Suprapubic skin (tissue), 4 donors: ENCODE results near the gene SPECC1. TPM values are rescaled to one million over a fixed set of nuclear protein-coding genes. Genes with fewer than 3 reads are reported as not detected.
A peak's percentile ranks its signal among the peaks of the same experiment; 100 is the strongest.
"Not testable (repeated sequence)": the region's sequence is repeated elsewhere in the genome, so short reads cannot be mapped to it uniquely, and the experiment has no call there.

ENCODE experiments used
- DNase-seq, 2 donors: peaks; one replicate each; pipeline ENCODE4 v3.0.0-alpha.2; 2019; ENCODE audit warnings: low spot score in 2 of 2
- H3K27ac ChIP-seq: fragments of 200-600 bp; sonication (generic); one replicate; pipeline ENCODE4 v1.5.1; 2019
- H3K27me3 ChIP-seq: fragments of 200-600 bp; sonication (generic); one replicate; pipeline ENCODE4 v1.5.1; 2019
- H3K36me3 ChIP-seq: fragments of 200-600 bp; sonication (generic); one replicate; pipeline ENCODE4 v1.5.1; 2019
- H3K4me1 ChIP-seq: fragments of 200-600 bp; sonication (generic); one replicate; pipeline ENCODE4 v1.5.1; 2019
- H3K4me3 ChIP-seq: fragments of 200-600 bp; sonication (generic); one replicate; pipeline ENCODE4 v1.5.1; 2019; ENCODE audit warnings: mild to moderate bottlenecking
- H3K9me3 ChIP-seq: fragments of 200-600 bp; sonication (generic); one replicate; pipeline ENCODE4 v1.5.1; 2019
- CTCF ChIP-seq, 2 donors: fragments of 200-600 bp in 1 of 2; fragments of 450-650 bp in 1 of 2; sonication (generic) in 1 of 2; IDR thresholded peaks; one replicate each; pipeline ENCODE4 v1.5.1; 2016 to 2019; ENCODE audit warnings: antibody characterized with exemption in 2 of 2, mild to moderate bottlenecking in 1 of 2, moderate library complexity in 1 of 2
- EP300 ChIP-seq: sonication (generic); formaldehyde crosslinking; IDR thresholded peaks from one replicate; pipeline ENCODE4 v1.6.1; 2017; ENCODE audit warnings: antibody characterized with exemption
- POLR2A ChIP-seq, 2 donors: fragments of 450-650 bp; IDR thresholded peaks; one replicate each; pipeline ENCODE4 v1.6.1; 2017; ENCODE audit warnings: antibody characterized with exemption in 2 of 2, mild to moderate bottlenecking in 2 of 2, moderate library complexity in 2 of 2
- POLR2AphosphoS5 ChIP-seq, 3 donors: sonication (generic); formaldehyde crosslinking; IDR thresholded peaks; one replicate each; pipeline ENCODE4 v1.6.1; 2017; ENCODE audit warnings: antibody characterized with exemption in 3 of 3
- WGBS: methylation state at CpG from one replicate; pipeline ENCODE4 v1.1.5; 2018; 5-methylcytosine and 5-hydroxymethylcytosine counted together
- total RNA-seq, 4 donors: library from RNA; depleted of rRNA; stranded (reverse); fragments of >200 nt; gene quantifications; one replicate each; pipeline ENCODE4 v1.1.0, GENCODE V29; 2016

SPECC1 gene
- total RNA-seq, 4 donors from 2014 or later: 12.2 to 18.1 (median 16.4) TPM

DNA sequence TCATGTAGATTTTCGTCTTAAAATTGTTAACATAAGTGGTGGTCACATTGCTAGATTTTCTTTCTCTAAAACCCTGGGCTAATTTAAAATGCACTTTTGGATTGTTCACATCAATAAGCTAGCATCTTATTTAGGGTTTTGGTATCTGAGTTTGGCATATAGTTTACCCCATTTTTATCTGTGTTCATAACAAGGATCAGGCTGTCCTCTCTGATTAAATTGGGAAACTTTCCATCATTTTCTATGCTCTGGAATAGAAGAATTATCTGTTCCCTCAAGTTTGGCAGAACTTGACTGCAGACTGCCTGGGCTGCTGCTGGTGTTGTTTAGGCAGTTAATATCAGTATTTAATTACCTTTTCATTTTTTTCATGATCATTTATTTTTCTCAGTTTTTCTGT is 1.8 kb downstream of the SPECC1 start:
- no peak for DNase-seq
- Histone ChIP-seq H3K4me3 (peak overlapping the region; percentile 78), H3K36me3 (no peaks in the 10 kb centered on the region), H3K4me1 (peaks cover 16% of the 10 kb centered on the region), H3K27me3 (peaks cover 4% of the 10 kb centered on the region), H3K27ac (no peak overlapping the region), H3K9me3 (no peaks in the 10 kb centered on the region)
- TF ChIP-seq POLR2A (IDR thresholded peaks at IDR 0.05) (no peak), POLR2AphosphoS5 (IDR thresholded peaks at IDR 0.05) (no peak), EP300 (no peak)
- WGBS: 69% methylated on average over 1 of the region's 1 CpG

- peaks cover 4% of the 10 kb centered on the region for H3K27me3 ChIP-seq
- no peak overlapping the region for H3K4me3 ChIP-seq
These were observed 2.9 kb downstream of the SPECC1 start for GRCh38 chr17:20012017-20012536.

GRCh38 chr17:20016475-20016992 is 7.4 kb downstream of the SPECC1 start:
- not testable (repeated sequence) for H3K27me3 ChIP-seq, H3K4me1 ChIP-seq, H3K9me3 ChIP-seq, H3K27ac ChIP-seq, DNase-seq, H3K4me3 ChIP-seq, H3K36me3 ChIP-seq
- WGBS: 94% methylated on average over 9 of the region's 32 CpGs

More at GRCh38 chr17:20012017-20012536, 2.9 kb downstream of the SPECC1 start:
- H3K9me3 ChIP-seq: no peaks in the 10 kb centered on the region
- peaks cover 16% of the 10 kb centered on the region for H3K4me1 ChIP-seq
- no peak for TF ChIP-seq CTCF (IDR thresholded peaks at IDR 0.05)
- TF ChIP-seq EP300: no peak
- no peak for TF ChIP-seq POLR2AphosphoS5 (IDR thresholded peaks at IDR 0.05)
- no peak for TF ChIP-seq POLR2A (IDR thresholded peaks at IDR 0.05)
- WGBS: 86% methylated on average over 2 of the region's 2 CpGs
- no peak for DNase-seq
- no peaks in the 10 kb centered on the region for H3K36me3 ChIP-seq
- no peak overlapping the region for H3K27ac ChIP-seq

DNA sequence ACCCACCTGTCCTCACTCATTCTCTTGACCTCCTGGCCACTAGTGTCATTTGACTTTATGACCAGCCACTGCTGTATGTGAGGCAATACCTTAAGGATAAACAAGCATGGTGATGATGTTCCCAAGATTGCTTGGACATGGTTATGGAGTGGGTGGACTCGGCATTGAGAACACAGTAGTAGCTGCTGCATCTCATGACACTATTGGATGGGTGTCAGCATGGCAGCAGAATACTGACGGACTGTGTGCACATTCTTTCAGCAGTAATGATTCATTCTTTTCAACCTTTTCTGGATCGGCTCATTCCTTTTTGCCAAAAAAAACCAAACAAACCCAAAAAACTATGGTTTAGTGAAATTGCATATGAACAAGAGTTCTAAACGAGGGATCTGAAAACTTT is 13.5 kb downstream of the SPECC1 start:
- TF ChIP-seq CTCF (IDR thresholded peaks at IDR 0.05) (no peak), POLR2AphosphoS5 (IDR thresholded peaks at IDR 0.05) (peak in 1 of 3 donors; percentile 32)
- 74% methylated on average over 4 of the region's 4 CpGs for WGBS
- Histone ChIP-seq H3K9me3 (no peaks in the 10 kb centered on the region), H3K27ac (no peak overlapping the region), H3K27me3 (no peaks in the 10 kb centered on the region), H3K4me3 (no peak overlapping the region), H3K4me1 (no peaks in the 10 kb centered on the region), H3K36me3 (no peaks in the 10 kb centered on the region)
- no peak for DNase-seq

- Histone ChIP-seq H3K36me3 (no peaks in the 10 kb centered on the region), H3K9me3 (no peaks in the 10 kb centered on the region), H3K27me3 (no peaks in the 10 kb centered on the region), H3K27ac (no peak overlapping the region), H3K4me3 (no peak overlapping the region), H3K4me1 (no peaks in the 10 kb centered on the region)
- TF ChIP-seq CTCF (IDR thresholded peaks at IDR 0.05): no peak
- no peak for TF ChIP-seq EP300
- no peak for TF ChIP-seq POLR2A (IDR thresholded peaks at IDR 0.05)
- TF ChIP-seq POLR2AphosphoS5 (IDR thresholded peaks at IDR 0.05): no peak
- no peak for DNase-seq
These were observed 17.8 kb downstream of the SPECC1 start for GRCh38 chr17:20026960-20027359.

DNA sequence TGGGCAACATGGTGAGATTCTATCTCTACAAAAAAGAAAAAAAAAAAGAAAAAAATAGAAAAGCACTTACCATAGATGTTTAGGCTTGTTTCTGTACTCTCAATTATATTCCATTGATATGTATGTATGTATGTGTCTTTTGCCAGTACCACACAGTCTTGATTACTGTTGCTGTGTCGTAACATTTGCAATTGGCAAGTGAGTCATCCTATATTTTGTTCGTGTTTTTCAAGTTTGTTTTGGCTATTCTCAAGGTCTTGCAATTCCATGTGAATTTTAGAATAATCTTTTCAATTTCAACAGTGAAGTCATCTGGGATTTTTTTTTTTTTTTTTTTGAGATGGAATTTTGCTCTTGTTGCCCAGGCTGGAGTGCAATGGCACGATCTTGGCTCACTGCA is 19.3 kb downstream of the SPECC1 start:
- H3K27ac ChIP-seq: no peak overlapping the region
- no peaks in the 10 kb centered on the region for H3K9me3 ChIP-seq
- TF ChIP-seq EP300 (no peak), CTCF (IDR thresholded peaks at IDR 0.05) (no peak), POLR2AphosphoS5 (IDR thresholded peaks at IDR 0.05) (no peak), POLR2A (IDR thresholded peaks at IDR 0.05) (no peak)
- 60% methylated on average over 3 of the region's 3 CpGs for WGBS
- no peaks in the 10 kb centered on the region for H3K27me3 ChIP-seq
- no peak overlapping the region for H3K4me3 ChIP-seq
- H3K4me1 ChIP-seq: no peaks in the 10 kb centered on the region
- no peak for DNase-seq
- H3K36me3 ChIP-seq: no peaks in the 10 kb centered on the region
